ENCODE data around the gene ARHGAP24.

DNA sequence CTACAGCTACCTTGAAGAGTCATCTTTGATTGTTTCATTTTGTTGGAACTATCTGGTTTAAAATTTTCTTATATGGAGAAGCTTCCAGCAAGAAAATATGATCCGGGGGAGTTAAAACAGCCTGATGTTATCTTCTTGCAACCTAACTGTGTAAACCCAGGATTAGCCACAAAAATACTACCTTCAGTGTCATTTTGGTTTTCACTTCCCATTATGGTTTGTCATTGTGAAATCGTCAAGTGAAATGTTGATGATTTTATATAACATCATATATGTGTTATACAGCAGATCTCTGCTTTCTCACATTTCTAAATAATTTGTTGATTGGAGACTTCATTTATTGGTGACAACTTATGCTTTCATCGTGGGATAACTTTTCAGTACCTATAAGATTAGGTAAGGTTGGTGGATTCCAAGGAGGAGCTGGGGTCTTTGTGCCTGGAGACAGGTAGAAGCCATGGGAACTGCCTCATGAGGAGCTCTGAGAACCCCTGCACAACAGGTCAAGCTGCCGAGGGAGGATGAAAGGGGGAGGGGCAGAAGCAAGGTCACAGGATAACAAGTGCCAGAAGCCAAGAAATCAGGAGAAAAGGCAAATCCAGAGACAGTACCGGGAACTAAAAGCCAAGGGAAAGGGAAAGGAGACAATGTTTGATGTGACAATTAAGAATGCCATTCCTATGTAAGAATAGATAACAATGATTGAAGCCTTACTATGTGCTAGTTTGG, 7.2 kb downstream of the ARHGAP24 start:
- TF ChIP-seq CTCF (conservative IDR thresholded peaks at IDR 0.05): no peak
- TF ChIP-seq ZFX (IDR thresholded peaks at IDR 0.05): no peak
